MM.1S (cell line): Measurements from ENCODE around the gene URI1.

Experiments
- DNase-seq: peaks from one replicate; pipeline ENCODE4 v3.0.0-alpha.2; 2015
- H2AFZ ChIP-seq: fragments of 300-600 bp; sonication (generic); 2 replicates; pipeline ENCODE4 v1.6.0; 2016; ENCODE audit warnings: antibody characterized with exemption, low read length
- H3F3A ChIP-seq: fragments of 300-600 bp; sonication (generic); 2 replicates; pipeline ENCODE4 v1.6.1; 2016; ENCODE audit warnings: mild to moderate bottlenecking, antibody characterized with exemption, low read length, moderate library complexity, mixed read lengths; ENCODE audit not compliant: insufficient read depth
- H3K27ac ChIP-seq: fragments of 300-600 bp; sonication (generic); 2 replicates; pipeline ENCODE4 v1.5.1; 2016; ENCODE audit warnings: mild to moderate bottlenecking, low read length
- H3K27me3 ChIP-seq: fragments of 300-600 bp; sonication (generic); replicated peaks from 2 replicates; pipeline ENCODE4 v1.6.0; 2016; ENCODE audit warnings: low read length; ENCODE audit not compliant: insufficient read depth
- H3K36me3 ChIP-seq: fragments of 300-600 bp; sonication (generic); replicated peaks from 2 replicates; pipeline ENCODE4 v1.6.1; 2016; ENCODE audit warnings: mild to moderate bottlenecking, low read length, mixed read lengths; ENCODE audit not compliant: insufficient read depth
- H3K4me1 ChIP-seq: fragments of 300-600 bp; sonication (generic); 2 replicates; pipeline ENCODE4 v1.6.1; 2016; ENCODE audit warnings: low read length, mixed read lengths
- H3K4me2 ChIP-seq: fragments of 300-600 bp; sonication (generic); 2 replicates; pipeline ENCODE4 v1.6.0; 2016; ENCODE audit warnings: low read depth, low read length
- H3K4me3 ChIP-seq: fragments of 300-600 bp; sonication (generic); 2 replicates; pipeline ENCODE4 v1.5.1; 2016; ENCODE audit warnings: low read length, mixed read lengths
- H3K79me2 ChIP-seq: fragments of 300-600 bp; sonication (generic); 2 replicates; pipeline ENCODE4 v1.6.1; 2016; ENCODE audit warnings: mixed run types, low read length, mixed read lengths
- H3K9ac ChIP-seq: fragments of 300-600 bp; sonication (generic); 2 replicates; pipeline ENCODE4 v1.6.1; 2016; ENCODE audit warnings: low read length, mixed read lengths
- H3K9me2 ChIP-seq: fragments of 300-600 bp; sonication (generic); replicated peaks from 2 replicates; pipeline ENCODE4 v1.6.1; 2016; ENCODE audit warnings: mild to moderate bottlenecking, low read length, mixed read lengths; ENCODE audit not compliant: insufficient read depth
- H3K9me3 ChIP-seq: fragments of 300-600 bp; sonication (generic); replicated peaks from 2 replicates; pipeline ENCODE4 v1.6.1; 2016; ENCODE audit warnings: mild to moderate bottlenecking, low read length, mixed read lengths; ENCODE audit not compliant: insufficient read depth
- H4K20me1 ChIP-seq: fragments of 300-600 bp; sonication (generic); 2 replicates; pipeline ENCODE4 v1.6.1; 2016; ENCODE audit warnings: mild to moderate bottlenecking, low read length, moderate library complexity, mixed read lengths; ENCODE audit not compliant: insufficient read depth
- CTCF ChIP-seq: fragments of 300-600 bp; sonication (generic); IDR thresholded peaks from 2 replicates; pipeline ENCODE4 v1.5.1; 2016; ENCODE audit warnings: antibody characterized with exemption, low read length, mixed read lengths
- EZH2 ChIP-seq: fragments of 300-600 bp; sonication (generic); optimal IDR thresholded peaks from 2 replicates; pipeline ENCODE3; 2017; ENCODE audit warnings: low read depth, mild to moderate bottlenecking, antibody characterized with exemption, low read length, mixed read lengths
- EZH2phosphoT487 ChIP-seq: fragments of 300-600 bp; sonication (generic); IDR thresholded peaks from 2 replicates; pipeline ENCODE4 v1.6.1; 2018; ENCODE audit warnings: antibody characterized with exemption, low read length

URI1 gene

GRCh38 chr19:29974701-29975100 lies 32.7 kb downstream of the URI1 start:
- Histone ChIP-seq H3K79me2 (peaks cover 92% of the 10 kb centered on the region), H2AFZ (no peak overlapping the region), H3K4me1 (peaks cover 11% of the 10 kb centered on the region; the same call in 1 of the 2 replicates), H3K27ac (no peak overlapping the region), H3K9me2 (no peaks in the 10 kb centered on the region), H3K9me3 (no peaks in the 10 kb centered on the region), H4K20me1 (peaks cover 12% of the 10 kb centered on the region; the same call in 1 of the 2 replicates), H3K27me3 (no peaks in the 10 kb centered on the region), H3K4me3 (no peak overlapping the region), H3F3A (peaks cover 3% of the 10 kb centered on the region; the same call in 1 of the 2 replicates), H3K36me3 (no peaks in the 10 kb centered on the region), H3K4me2 (no peak overlapping the region), H3K9ac (no peak overlapping the region)
- no peak for DNase-seq
- TF ChIP-seq EZH2 (no peak), CTCF (no peak), EZH2phosphoT487 (no peak)

GRCh38 chr19:29976151-29976943 lies 34.3 kb downstream of the URI1 start:
- Histone ChIP-seq H3K4me3 (no peak overlapping the region), H3K79me2 (peaks cover 88% of the 10 kb centered on the region), H3K27me3 (no peaks in the 10 kb centered on the region), H3F3A (peaks cover 3% of the 10 kb centered on the region; the same call in 1 of the 2 replicates), H3K9ac (no peak overlapping the region), H3K4me1 (peaks cover 11% of the 10 kb centered on the region; the same call in 1 of the 2 replicates), H3K9me2 (no peaks in the 10 kb centered on the region), H3K9me3 (no peaks in the 10 kb centered on the region), H2AFZ (no peak overlapping the region), H3K27ac (no peak overlapping the region), H4K20me1 (peaks cover 12% of the 10 kb centered on the region; the same call in 1 of the 2 replicates), H3K4me2 (no peak overlapping the region), H3K36me3 (no peaks in the 10 kb centered on the region)
- DNase-seq = no peak
- TF ChIP-seq EZH2 (no peak), CTCF (no peak), EZH2phosphoT487 (no peak)

- H3K36me3 ChIP-seq = no peaks in the 10 kb centered on the region
- H3K79me2 ChIP-seq = peaks cover 89% of the 10 kb centered on the region
- H3K27me3 ChIP-seq = no peaks in the 10 kb centered on the region
- no peak overlapping the region for H2AFZ ChIP-seq
- H3K9ac ChIP-seq = peak overlapping the region; percentile 33; the same call in 1 of the 2 replicates
- peaks cover 3% of the 10 kb centered on the region; the same call in 1 of the 2 replicates for H3F3A ChIP-seq
- H3K27ac ChIP-seq = no peak overlapping the region
- H3K4me3 ChIP-seq = peak overlapping the region; percentile 41
- peaks cover 11% of the 10 kb centered on the region; the same call in 1 of the 2 replicates for H3K4me1 ChIP-seq
- H3K9me3 ChIP-seq = no peaks in the 10 kb centered on the region
- peaks cover 9% of the 10 kb centered on the region; the same call in 1 of the 2 replicates for H4K20me1 ChIP-seq
- no peaks in the 10 kb centered on the region for H3K9me2 ChIP-seq
- H3K4me2 ChIP-seq = peak overlapping the region; percentile 72
- TF ChIP-seq EZH2 = no peak
- TF ChIP-seq EZH2phosphoT487 = no peak
- no peak for TF ChIP-seq CTCF
- DNase-seq = peak; percentile 48
Observed at GRCh38 chr19:29978080-29978479, 36.0 kb downstream of the URI1 start.
